ENCODE results near the gene TCERG1L. TPM values are rescaled to one million over a fixed set of nuclear protein-coding genes. Genes with fewer than 3 reads are reported as not detected.

The TCERG1L gene
- total RNA-seq, 1 experiment from 2014 or later = 1.5 TPM

GRCh38 chr10:131260452-131261211, 50.9 kb downstream of the TCERG1L start:
- peaks cover 4% of the 10 kb centered on the region for H3K27me3 Mint-ChIP-seq (ENCODE audit: low read depth)
- POLR2A ChIA-PET = no interaction called here
- no peak overlapping the region for H3K27ac Mint-ChIP-seq
- CTCF ChIA-PET = no interaction called here
- peaks cover 57% of the 10 kb centered on the region for H3K36me3 Mint-ChIP-seq
- TF ChIP-seq, protein P1, sequence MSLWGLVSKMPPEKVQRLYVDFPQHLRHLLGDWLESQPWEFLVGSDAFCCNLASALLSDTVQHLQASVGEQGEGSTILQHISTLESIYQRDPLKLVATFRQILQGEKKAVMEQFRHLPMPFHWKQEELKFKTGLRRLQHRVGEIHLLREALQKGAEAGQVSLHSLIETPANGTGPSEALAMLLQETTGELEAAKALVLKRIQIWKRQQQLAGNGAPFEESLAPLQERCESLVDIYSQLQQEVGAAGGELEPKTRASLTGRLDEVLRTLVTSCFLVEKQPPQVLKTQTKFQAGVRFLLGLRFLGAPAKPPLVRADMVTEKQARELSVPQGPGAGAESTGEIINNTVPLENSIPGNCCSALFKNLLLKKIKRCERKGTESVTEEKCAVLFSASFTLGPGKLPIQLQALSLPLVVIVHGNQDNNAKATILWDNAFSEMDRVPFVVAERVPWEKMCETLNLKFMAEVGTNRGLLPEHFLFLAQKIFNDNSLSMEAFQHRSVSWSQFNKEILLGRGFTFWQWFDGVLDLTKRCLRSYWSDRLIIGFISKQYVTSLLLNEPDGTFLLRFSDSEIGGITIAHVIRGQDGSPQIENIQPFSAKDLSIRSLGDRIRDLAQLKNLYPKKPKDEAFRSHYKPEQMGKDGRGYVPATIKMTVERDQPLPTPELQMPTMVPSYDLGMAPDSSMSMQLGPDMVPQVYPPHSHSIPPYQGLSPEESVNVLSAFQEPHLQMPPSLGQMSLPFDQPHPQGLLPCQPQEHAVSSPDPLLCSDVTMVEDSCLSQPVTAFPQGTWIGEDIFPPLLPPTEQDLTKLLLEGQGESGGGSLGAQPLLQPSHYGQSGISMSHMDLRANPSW (CRISPR knock-in tag; conservative IDR thresholded peaks at IDR 0.05; ENCODE audit: low read depth) = no peak
- no peak for TF ChIP-seq RORB (CRISPR knock-in tag; IDR thresholded peaks at IDR 0.05)
- no peak for TF ChIP-seq ARID4B (CRISPR knock-in tag; IDR thresholded peaks at IDR 0.05; ENCODE audit: borderline replicate concordance)
- no peak for TF ChIP-seq NFE2L1 (CRISPR knock-in tag; IDR thresholded peaks at IDR 0.05)
- no peak for TF ChIP-seq GTF2I (CRISPR knock-in tag; conservative IDR thresholded peaks at IDR 0.05)
- no peak for TF ChIP-seq PRRX2 (CRISPR knock-in tag; IDR thresholded peaks at IDR 0.05)
- no peak for TF ChIP-seq TP53 (CRISPR knock-in tag; IDR thresholded peaks at IDR 0.05)
- no peak for TF ChIP-seq ZNF281 (CRISPR knock-in tag; IDR thresholded peaks at IDR 0.05)
- TF ChIP-seq TEAD4 (CRISPR knock-in tag; IDR thresholded peaks at IDR 0.05) = no peak
- no peak for TF ChIP-seq ZNF671 (CRISPR knock-in tag; IDR thresholded peaks at IDR 0.05)
- TF ChIP-seq GABPB1 (CRISPR knock-in tag; IDR thresholded peaks at IDR 0.05) = no peak
- no peak for TF ChIP-seq ATF6 (CRISPR knock-in tag; IDR thresholded peaks at IDR 0.05)
- no peak for TF ChIP-seq TEAD1 (CRISPR knock-in tag; IDR thresholded peaks at IDR 0.05)
- TF ChIP-seq ZSCAN18 (CRISPR knock-in tag; IDR thresholded peaks at IDR 0.05) = no peak
- no peak for TF ChIP-seq ETV6 (CRISPR knock-in tag; IDR thresholded peaks at IDR 0.05)
- TF ChIP-seq ZNF396 (CRISPR knock-in tag; IDR thresholded peaks at IDR 0.05; ENCODE audit: borderline replicate concordance) = no peak
- TF ChIP-seq ZBTB21 (CRISPR knock-in tag; IDR thresholded peaks at IDR 0.05; ENCODE audit: borderline replicate concordance) = no peak
- peaks cover 48% of the 10 kb centered on the region for H3K9me3 Mint-ChIP-seq
- H3K4me1 Mint-ChIP-seq = no peaks in the 10 kb centered on the region
- ATAC-seq = no peak
- no peak overlapping the region for H3K4me3 Mint-ChIP-seq
- DNase-seq (ENCODE audit: low spot score) = no peak

Data from WTC11 (cell line).